HG03439 (cell line): Measurements from ENCODE around the gene SNRPN.
"Not testable (repeated sequence)": the region's sequence is repeated elsewhere in the genome, so short reads cannot be mapped to it uniquely, and the experiment has no call there.

Experiments
- ATAC-seq: cut with Tn5 transposase; IDR thresholded peaks from one replicate; pipeline ENCODE4 v1.9.1; 2021; ENCODE audit warnings: mild to moderate bottlenecking, moderate library complexity; ENCODE audit not compliant: unreplicated experiment

Gene SNRPN

DNA sequence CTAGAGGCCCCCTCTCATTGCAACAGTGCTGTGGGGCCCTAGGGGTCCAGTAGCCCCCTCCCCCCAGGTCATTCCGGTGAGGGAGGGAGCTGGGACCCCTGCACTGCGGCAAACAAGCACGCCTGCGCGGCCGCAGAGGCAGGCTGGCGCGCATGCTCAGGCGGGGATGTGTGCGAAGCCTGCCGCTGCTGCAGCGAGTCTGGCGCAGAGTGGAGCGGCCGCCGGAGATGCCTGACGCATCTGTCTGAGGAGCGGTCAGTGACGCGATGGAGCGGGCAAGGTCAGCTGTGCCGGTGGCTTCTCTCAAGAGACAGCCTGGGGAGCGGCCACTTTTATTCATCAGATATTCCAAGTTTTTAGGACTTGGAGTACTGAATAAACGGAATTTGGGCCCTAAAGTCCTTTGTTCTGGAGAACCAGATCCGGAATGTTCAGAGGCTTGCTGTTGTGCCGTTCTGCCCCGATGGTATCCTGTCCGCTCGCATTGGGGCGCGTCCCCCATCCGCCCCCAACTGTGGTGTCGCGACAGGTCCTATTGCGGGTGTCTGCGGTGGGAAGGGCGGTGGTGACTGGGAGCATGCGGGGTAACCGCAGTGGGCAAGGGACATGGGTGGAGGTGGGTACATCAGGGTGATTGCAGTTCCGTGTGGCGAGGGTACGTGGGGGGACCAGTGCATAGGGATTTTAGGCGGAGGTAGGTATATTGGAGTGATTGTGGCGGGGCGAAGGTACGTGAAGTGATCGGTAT lies at the start of gene SNRPN, which contains the start of gene SNURF:
Gene SNRPN, plus strand, starts transcription at position 205 of the 748 bp plus-strand sequence. CDS start 19,467 bp downstream, outside the sequence.
Gene SNURF, plus strand, starts transcription at position 205 of the 748 bp plus-strand sequence. Its CDS starts 62 bp downstream, at position 267.
- peak; percentile 52 for ATAC-seq

- ATAC-seq = no peak
Observed at GRCh38 chr15:24916305-24917009, 38.3 kb upstream of the SNRPN start.

DNA sequence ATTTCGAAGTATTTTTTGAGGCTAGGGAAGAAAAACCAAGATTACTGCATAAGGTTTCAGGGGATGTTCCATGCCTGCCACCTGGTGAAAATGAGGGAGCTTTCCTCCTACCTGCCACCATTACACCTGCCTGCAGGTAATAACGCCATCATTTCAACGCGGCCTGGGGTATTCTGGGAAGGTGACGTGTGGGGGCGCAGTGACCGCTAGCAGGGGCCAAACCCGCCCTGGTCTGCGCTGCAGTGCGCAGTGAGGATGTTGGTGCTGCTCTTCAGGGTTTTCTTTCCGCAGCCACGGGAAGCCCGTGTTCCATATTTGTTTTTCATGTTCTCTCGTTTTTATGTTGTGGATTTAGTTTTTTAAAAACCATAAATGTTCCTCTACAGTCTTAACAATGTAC lies 37.4 kb upstream of the SNRPN start:
- no peak for ATAC-seq

DNA sequence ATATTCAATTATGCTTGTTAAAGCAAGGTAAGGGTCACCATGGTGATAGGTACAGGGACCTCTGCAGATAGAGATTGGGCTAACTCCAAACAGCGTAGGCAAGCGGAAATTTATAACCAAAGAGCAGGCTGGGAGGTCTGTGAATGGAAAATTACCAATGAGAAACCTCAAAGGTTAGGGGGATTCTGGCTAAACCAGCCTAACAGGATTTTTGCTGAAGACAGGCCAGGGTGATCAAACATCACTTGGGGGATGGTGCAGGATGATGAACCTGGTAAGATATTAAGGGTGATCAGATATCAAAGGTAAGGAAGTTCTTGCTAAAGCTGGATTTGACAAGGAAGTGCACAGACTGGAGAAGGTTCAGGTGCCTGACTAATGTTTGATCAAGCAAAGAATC lies 35.3 kb upstream of the SNRPN start:
- no peak for ATAC-seq

GRCh38 chr15:24922781-24923180 lies 32.0 kb upstream of the SNRPN start:
- ATAC-seq = not testable (repeated sequence)

- ATAC-seq = no peak
Observed at GRCh38 chr15:24924153-24924552, 30.6 kb upstream of the SNRPN start.

DNA sequence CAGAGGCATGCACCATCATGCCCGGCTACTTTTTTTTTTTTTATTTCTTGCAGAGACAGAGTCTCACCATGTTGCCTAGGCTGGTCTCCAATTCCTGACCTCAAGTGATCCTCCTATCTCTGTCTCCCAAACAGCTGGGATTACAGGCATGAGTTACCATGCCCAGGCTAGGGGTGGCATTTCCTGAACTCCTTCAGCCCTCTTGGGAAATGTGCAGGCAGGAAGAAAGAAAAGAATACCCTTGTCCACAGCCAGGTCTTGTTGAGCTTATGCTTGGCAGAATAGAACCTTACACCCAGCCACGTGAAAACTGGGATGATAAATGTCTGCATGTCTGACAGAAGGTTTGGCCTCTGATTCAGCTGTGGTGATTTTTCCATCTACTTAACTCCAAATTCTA lies 30.2 kb upstream of the SNRPN start:
- no peak for ATAC-seq

DNA sequence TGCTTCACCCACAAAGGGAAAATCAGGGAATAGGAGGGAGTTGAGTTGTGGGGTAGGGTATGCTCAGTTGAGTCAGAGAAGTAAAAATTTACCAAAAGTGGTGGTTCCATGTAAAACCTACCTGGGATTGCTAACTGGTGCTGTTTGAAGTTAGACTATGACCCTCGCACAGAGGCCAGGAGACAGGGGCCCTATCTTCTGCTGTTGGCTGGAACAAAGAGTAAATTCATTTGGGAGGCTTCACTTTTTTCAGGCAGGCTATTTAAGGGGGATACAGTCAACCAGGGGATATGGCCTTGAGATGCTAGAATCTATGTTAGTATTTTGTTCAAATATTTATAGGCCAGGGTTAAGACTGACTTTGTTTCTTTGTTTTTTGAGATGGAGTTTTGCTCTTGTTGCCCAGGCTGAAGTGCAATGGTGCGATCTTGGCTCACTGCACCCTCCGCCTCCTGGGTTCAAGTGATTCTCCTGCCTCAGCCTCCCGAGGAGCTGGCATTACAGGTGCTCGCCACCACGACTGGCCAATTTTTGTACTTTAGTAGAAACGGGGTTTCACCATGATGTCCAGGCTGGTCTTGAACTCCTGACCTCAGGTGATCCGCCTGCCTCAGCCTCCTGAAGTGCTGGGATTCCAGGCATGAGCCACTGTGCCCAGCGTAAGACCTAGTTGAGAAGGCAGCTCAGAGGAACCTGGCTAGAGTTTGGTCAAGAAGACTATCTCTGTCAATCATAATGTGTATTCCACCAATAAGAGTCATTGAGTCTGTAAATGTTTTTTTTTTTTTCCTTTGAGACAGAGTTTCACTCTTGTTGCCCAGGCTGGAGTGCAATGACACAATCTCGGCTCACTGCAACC lies 22.7 kb upstream of the SNRPN start:
- not testable (repeated sequence) for ATAC-seq

GRCh38 chr15:24933716-24934115 lies 21.1 kb upstream of the SNRPN start:
- ATAC-seq = no peak

- not testable (repeated sequence) for ATAC-seq
Observed at GRCh38 chr15:24938224-24938623, 16.6 kb upstream of the SNRPN start.

GRCh38 chr15:24940236-24940635 lies 14.6 kb upstream of the SNRPN start:
- no peak for ATAC-seq

GRCh38 chr15:24943361-24943760 lies 11.4 kb upstream of the SNRPN start:
- ATAC-seq = no peak

GRCh38 chr15:24944954-24945353 lies 9.8 kb upstream of the SNRPN start:
- ATAC-seq = no peak

DNA sequence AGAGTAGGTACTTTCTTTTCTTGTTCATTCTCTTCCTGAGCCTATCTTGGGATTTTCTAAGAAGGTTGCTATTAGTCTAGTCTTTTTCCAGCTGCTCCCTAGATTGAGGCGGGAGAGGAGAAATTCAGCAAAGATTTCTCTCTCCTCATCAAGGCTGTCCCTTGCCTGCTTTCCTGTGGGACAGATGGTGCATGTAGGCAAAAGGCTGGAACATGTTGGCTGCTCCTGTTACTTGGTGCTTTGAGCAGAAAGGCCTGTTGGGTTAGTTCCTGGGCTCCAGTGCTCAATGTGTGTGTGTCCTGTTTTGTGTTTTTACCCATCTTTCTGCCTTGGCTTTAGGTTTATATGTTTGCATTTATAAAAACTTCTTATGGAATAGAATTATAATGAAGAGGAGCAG lies 9.1 kb upstream of the SNRPN start:
- no peak for ATAC-seq

- no peak for ATAC-seq
Observed at GRCh38 chr15:24948495-24948894, 6.3 kb upstream of the SNRPN start.

DNA sequence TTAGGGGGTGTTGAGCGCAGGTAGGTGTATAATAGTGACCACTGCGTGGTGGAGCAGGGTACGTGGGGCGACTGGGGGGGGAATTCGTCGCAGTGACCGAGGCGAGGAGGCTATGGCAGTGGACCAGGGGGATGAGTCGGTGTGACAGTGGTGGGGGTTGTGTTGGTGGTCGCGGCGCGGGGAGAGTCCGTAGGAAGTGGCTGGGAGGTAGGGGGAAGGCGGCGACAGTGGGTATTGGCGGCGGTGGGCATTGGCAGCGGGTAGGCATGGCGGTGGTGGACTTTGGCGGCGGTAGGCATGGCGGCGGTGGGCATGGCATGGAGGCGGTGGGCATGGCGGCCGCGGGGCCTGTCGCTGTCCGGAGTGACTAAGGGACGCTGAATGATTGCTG lies 739 bp downstream of the SNRPN start:
- ATAC-seq = no peak

GRCh38 chr15:24956111-24956838 lies 1.5 kb downstream of the SNRPN start:
- peak; percentile 66 for ATAC-seq

DNA sequence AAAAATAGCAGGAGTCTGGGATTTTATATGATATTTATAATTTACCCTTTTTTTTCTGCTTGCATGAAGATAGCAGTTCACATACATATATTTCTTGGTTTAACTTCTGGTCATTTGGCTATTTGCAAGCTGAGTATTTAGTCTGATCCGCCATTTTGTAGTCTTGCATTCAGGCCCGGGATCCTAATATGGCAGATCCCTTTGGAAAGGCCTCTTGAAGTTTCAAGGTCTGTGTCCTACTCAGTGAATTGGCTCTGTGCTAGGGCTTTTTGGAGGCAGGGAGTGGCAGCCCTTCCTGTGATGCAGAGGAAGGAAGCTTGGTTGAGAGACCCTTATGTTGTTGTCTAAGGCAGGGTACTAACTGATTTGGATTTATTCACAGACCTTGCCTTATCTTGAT lies 2.9 kb downstream of the SNRPN start:
- ATAC-seq = no peak

DNA sequence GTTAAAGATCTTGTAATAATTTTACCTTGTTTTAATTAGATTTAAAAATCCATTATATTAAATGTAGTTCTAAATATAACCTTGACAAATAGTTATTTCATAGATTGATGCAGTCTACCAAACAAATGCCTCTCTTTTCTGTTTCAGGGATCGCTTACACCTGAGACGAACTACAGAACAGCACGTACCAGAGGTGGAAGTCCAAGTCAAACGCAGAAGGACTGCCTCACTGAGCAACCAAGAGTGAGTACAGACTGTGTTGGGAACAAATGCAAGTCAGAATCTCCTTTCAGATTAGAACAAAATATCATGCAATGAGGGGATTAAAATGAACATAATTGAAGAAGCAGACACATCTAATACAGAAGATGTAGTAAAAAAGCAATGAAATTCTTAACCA lies 7.2 kb downstream of the SNRPN start:
- ATAC-seq = no peak

GRCh38 chr15:24962880-24963279 lies 8.1 kb downstream of the SNRPN start:
- no peak for ATAC-seq
